GM19468 (cell line): ENCODE results near the gene LARP1.
A peak's percentile ranks its signal among the peaks of the same experiment; 100 is the strongest.
"Not testable (repeated sequence)": the region's sequence is repeated elsewhere in the genome, so short reads cannot be mapped to it uniquely, and the experiment has no call there.

Experiments
- ATAC-seq: cut with Tn5 transposase; IDR thresholded peaks from one replicate; pipeline ENCODE4 v1.9.1; 2021; ENCODE audit warnings: mild to moderate bottlenecking, moderate library complexity, moderate number of reproducible peaks; ENCODE audit not compliant: unreplicated experiment; ENCODE audit errors: extremely low read depth

LARP1 gene

GRCh38 chr5:154758977-154759376 is 3.8 kb downstream of the LARP1 start:
- no peak for ATAC-seq

GRCh38 chr5:154759868-154760267 is 4.7 kb downstream of the LARP1 start:
- ATAC-seq = not testable (repeated sequence)

GRCh38 chr5:154761046-154761736 is 6.0 kb downstream of the LARP1 start:
- no peak for ATAC-seq

- no peak for ATAC-seq
These were observed 7.1 kb downstream of the LARP1 start for GRCh38 chr5:154762261-154762660.

GRCh38 chr5:154762700-154763099 is 7.5 kb downstream of the LARP1 start:
- ATAC-seq = no peak

GRCh38 chr5:154764967-154765366 is 9.8 kb downstream of the LARP1 start:
- no peak for ATAC-seq

GRCh38 chr5:154765396-154765925 is 10.3 kb downstream of the LARP1 start:
- no peak for ATAC-seq

GRCh38 chr5:154766558-154767281 is 11.5 kb downstream of the LARP1 start:
- ATAC-seq = no peak

- ATAC-seq = no peak
These were observed 12.4 kb downstream of the LARP1 start for GRCh38 chr5:154767576-154767975.

GRCh38 chr5:154768207-154768606 is 13.0 kb downstream of the LARP1 start:
- no peak for ATAC-seq

- ATAC-seq = no peak
These were observed 14.9 kb downstream of the LARP1 start for GRCh38 chr5:154770111-154770510.

- ATAC-seq = no peak
These were observed 16.3 kb downstream of the LARP1 start for GRCh38 chr5:154771383-154771901.

GRCh38 chr5:154773326-154773725 is 18.1 kb downstream of the LARP1 start:
- ATAC-seq = no peak

GRCh38 chr5:154776167-154776566 is 21.0 kb downstream of the LARP1 start:
- no peak for ATAC-seq

- no peak for ATAC-seq
These were observed 23.4 kb downstream of the LARP1 start for GRCh38 chr5:154778534-154778933.

- no peak for ATAC-seq
These were observed 23.9 kb downstream of the LARP1 start for GRCh38 chr5:154779105-154779504.

- ATAC-seq = no peak
These were observed 25.0 kb downstream of the LARP1 start for GRCh38 chr5:154780128-154780527.

- ATAC-seq = no peak
These were observed 27.1 kb downstream of the LARP1 start for GRCh38 chr5:154782326-154782725.

GRCh38 chr5:154782812-154783592 is 27.8 kb downstream of the LARP1 start:
- ATAC-seq = no peak

- ATAC-seq = peak; percentile 77
These were observed 28.7 kb downstream of the LARP1 start for GRCh38 chr5:154783774-154784460.
